C1 segment of cervical spinal cord (tissue), 14 donors: ENCODE data around the gene CAMK1D.

Experiments
- DNase-seq, 14 donors: peaks; one replicate each; lab custom pipeline; 2025; lab: John Stamatoyannopoulos, UW

CAMK1D gene

GRCh38 chr10:12748186-12748585, 398.8 kb downstream of the CAMK1D start:
- peak in 1 of 14 donors; percentile 18 for DNase-seq

- DNase-seq = no peak
Observed at GRCh38 chr10:12749760-12750478, 400.6 kb downstream of the CAMK1D start.

- no peak for DNase-seq
Observed at GRCh38 chr10:12750526-12751201, 401.3 kb downstream of the CAMK1D start.

- DNase-seq = no peak
Observed at GRCh38 chr10:12755075-12755474, 405.7 kb downstream of the CAMK1D start.

- no peak for DNase-seq
Observed at GRCh38 chr10:12757351-12757750, 408.0 kb downstream of the CAMK1D start.

GRCh38 chr10:12758271-12758670, 408.9 kb downstream of the CAMK1D start:
- no peak for DNase-seq

GRCh38 chr10:12766223-12766622, 416.9 kb downstream of the CAMK1D start:
- DNase-seq = no peak

- DNase-seq = no peak
Observed at GRCh38 chr10:12768156-12769100, 419.1 kb downstream of the CAMK1D start.

- DNase-seq = no peak
Observed at GRCh38 chr10:12769323-12770044, 420.1 kb downstream of the CAMK1D start.

- DNase-seq = no peak
Observed at GRCh38 chr10:12771981-12772760, 422.8 kb downstream of the CAMK1D start.

- DNase-seq = no peak
Observed at GRCh38 chr10:12772797-12773587, 423.6 kb downstream of the CAMK1D start.

GRCh38 chr10:12774204-12774894, 425.0 kb downstream of the CAMK1D start:
- no peak for DNase-seq

GRCh38 chr10:12777840-12778585, 428.7 kb downstream of the CAMK1D start:
- peak in 10 of 14 donors; percentile 9 to 71 (median 30) for DNase-seq

- DNase-seq = no peak
Observed at GRCh38 chr10:12780634-12781601, 431.6 kb downstream of the CAMK1D start.

- DNase-seq = no peak
Observed at GRCh38 chr10:12781976-12782375, 432.6 kb downstream of the CAMK1D start.

GRCh38 chr10:12782537-12782936, 433.2 kb downstream of the CAMK1D start:
- DNase-seq = peak in 1 of 14 donors; percentile 3

GRCh38 chr10:12783293-12783692, 433.9 kb downstream of the CAMK1D start:
- no peak for DNase-seq
